Activated naive CD4-positive, alpha-beta T cell treated with anti-CD3 and anti-CD28 coated beads, Interleukin-2, amount 50 U/mL, for 72 hours (primary cell): Measurements from ENCODE around the gene HES4. TPM values are rescaled to one million over a fixed set of nuclear protein-coding genes. Genes with fewer than 3 reads are reported as not detected.
"Not testable (repeated sequence)": the region's sequence is repeated elsewhere in the genome, so short reads cannot be mapped to it uniquely, and the experiment has no call there.

ENCODE experiments used
- ATAC-seq, 2 donors: fragments of 150-1000 bp; cut with Tn5 transposase; 2 replicates each; pipeline ENCODE4 v1.10.0; 2021; ENCODE audit warnings: mild to moderate bottlenecking in 2 of 2, moderate library complexity in 2 of 2
- DNase-seq, 2 donors: peaks; one replicate each; pipeline ENCODE4 v3.0.0; 2021 to 2022; ENCODE audit warnings: low spot score in 2 of 2
- H3K27ac Mint-ChIP-seq, 2 donors: one replicate each; pipeline ENCODE4 v1.8.0; 2022; ENCODE audit warnings: mild to moderate bottlenecking in 2 of 2, mixed read lengths in 2 of 2
- H3K36me3 Mint-ChIP-seq, 2 donors: one replicate each; pipeline ENCODE4 v1.8.0; 2022; ENCODE audit warnings: mixed read lengths in 2 of 2
- H3K9me3 Mint-ChIP-seq, 2 donors: one replicate each; pipeline ENCODE4 v1.8.0; 2022; ENCODE audit warnings: mixed read lengths in 2 of 2
- total RNA-seq, 2 donors: library from RNA; stranded (reverse); gene quantifications; one replicate each; pipeline ENCODE4 v1.2.3, GENCODE V29; 2022

The HES4 gene
- total RNA-seq, 2 donors from 2014 or later: 3.2 to 4.4 TPM

GRCh38 chr1:995665-996633 is 3.9 kb downstream of the HES4 start:
- Mint-ChIP-seq H3K36me3 (peaks cover 0 to 15% of the 10 kb centered on the region in 2 donors), H3K9me3 (peaks cover 3 to 5% of the 10 kb centered on the region in 2 donors), H3K27ac (peak overlapping the region in 1 of 2 donors; percentile 68)
- ATAC-seq: no peak
- no peak for DNase-seq

DNA sequence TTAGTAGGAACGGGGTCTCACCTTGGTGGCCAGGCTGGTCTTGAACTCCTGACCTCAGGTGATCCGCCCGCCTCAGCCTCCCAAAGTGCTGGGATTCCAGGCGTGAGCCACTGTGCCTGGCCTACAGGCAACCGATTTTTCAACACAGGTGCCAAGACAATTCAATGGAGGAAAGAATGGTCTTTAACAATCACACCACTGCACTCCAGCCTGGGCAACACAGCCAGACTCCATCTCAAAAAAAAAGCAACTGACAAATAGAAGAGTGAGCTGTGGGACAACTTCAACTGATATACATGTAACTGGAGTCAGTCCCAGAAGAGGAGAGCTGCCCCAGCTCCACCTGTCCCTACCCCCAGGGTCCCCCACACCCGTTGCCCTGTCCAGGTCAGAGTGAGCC is 5.4 kb downstream of the HES4 start:
- peaks cover 0 to 15% of the 10 kb centered on the region in 2 donors for H3K36me3 Mint-ChIP-seq
- H3K27ac Mint-ChIP-seq, ATAC-seq, DNase-seq, H3K9me3 Mint-ChIP-seq: not testable (repeated sequence)

DNA sequence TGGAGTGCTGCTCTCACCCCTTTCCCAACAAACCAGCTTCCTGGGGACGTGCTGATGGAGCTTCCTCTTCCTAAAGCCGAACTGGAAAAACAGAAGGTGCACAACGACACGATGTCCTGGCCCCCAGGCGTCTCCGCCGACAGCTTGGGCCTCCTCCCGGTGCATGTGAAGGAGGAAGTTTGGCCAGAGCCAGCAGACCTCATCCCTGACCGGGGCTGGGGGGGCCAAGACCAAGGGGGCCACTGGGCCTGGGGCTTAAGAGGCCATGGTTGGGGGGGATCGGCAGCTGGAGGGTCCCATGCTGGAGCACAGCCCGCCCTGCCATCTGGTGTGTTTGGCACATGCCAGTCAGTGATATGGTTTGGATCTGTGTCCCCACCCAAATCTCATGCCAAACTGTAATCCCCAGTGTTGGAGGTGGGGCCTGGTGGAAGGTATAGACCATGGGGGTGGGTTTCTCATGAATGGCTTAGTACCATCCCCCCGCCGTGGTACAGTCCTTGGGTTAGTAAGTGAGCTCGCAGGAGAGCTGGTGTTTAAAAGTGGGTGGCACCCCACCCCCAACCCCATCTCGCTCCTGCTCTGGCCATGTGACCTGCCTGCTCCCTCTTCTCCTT is 6.4 kb downstream of the HES4 start:
- H3K27ac Mint-ChIP-seq: no peak overlapping the region
- ATAC-seq: no peak

GRCh38 chr1:992362-992761 is 7.5 kb downstream of the HES4 start:
- peaks cover 3 to 12% of the 10 kb centered on the region in 2 donors for H3K9me3 Mint-ChIP-seq
- peak overlapping the region; percentile 5 to 77 for H3K27ac Mint-ChIP-seq
- H3K36me3 Mint-ChIP-seq: peaks cover 0 to 25% of the 10 kb centered on the region in 2 donors
- DNase-seq (no peak), ATAC-seq (peak; percentile 65 to 83)

More for the DNA sequence above, 6.4 kb downstream of the HES4 start:
- no peak for DNase-seq
- H3K9me3 Mint-ChIP-seq: peaks cover 3 to 12% of the 10 kb centered on the region in 2 donors
- peaks cover 0 to 23% of the 10 kb centered on the region in 2 donors for H3K36me3 Mint-ChIP-seq

DNA sequence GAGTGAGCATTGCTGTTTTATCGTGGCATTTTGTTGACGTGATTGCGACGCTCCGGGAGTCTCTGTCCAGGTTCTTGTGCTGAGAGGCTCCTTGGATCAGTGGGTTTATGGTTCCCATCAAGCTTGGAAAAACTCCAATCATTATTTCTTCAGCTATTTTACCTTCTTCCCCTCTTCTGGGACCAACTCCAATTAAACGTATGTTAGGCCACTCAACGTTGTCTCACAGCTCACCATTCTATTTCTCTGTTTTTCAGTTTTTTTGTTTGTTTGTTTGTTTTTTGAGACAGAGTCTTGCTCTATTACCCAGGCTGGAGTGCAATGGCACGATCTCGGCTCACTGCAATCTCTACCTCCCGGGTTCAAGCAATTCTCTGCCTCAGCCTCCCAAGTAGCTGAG is 8.0 kb downstream of the HES4 start:
- Mint-ChIP-seq H3K9me3 (peaks cover 3 to 12% of the 10 kb centered on the region in 2 donors), H3K36me3 (peaks cover 0 to 25% of the 10 kb centered on the region in 2 donors), H3K27ac (peak overlapping the region; percentile 5 to 77)
- DNase-seq (no peak), ATAC-seq (no peak)

DNA sequence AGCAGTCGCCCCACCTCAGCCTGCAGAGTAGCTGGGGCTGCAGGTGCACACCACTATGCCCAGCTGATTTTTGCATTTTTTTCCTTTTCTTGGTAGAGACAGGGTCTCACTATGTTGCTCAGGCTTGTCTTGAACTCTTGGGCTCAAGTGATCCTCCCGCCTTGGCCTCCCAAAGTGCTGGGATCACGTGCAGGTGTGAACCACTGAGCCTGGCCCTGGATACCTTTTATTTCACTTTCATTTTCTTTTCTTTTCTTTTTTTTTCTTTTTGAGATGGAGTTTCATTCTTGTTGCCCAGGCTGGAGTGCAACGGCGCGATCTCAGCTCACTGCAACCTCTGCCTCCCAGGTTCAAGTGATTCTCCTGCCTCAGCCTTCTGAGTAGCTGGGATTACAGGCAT is 8.6 kb downstream of the HES4 start:
- H3K27ac Mint-ChIP-seq, ATAC-seq, DNase-seq: not testable (repeated sequence)
- peaks cover 0 to 25% of the 10 kb centered on the region in 2 donors for H3K36me3 Mint-ChIP-seq
- peaks cover 3 to 12% of the 10 kb centered on the region in 2 donors for H3K9me3 Mint-ChIP-seq

DNA sequence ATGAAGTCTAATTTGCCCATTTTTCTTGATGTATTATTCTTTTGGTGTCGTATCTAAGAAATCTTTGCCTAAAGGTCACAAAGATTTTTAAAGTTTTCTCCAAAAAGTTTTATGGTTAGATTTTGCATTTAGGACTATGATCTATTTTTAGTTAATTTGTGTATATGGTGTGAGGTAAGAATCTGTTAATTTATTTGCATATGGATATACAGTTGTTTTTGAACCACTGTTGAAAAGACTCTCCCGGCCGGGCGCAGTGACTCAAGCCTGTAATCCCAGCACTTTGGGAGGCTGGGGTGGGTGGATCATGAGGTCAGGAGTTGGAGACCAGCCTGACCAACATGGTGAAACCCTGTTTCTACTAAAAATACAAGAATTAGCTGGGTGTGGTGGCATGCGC is 11.8 kb downstream of the HES4 start:
- H3K36me3 Mint-ChIP-seq: peaks cover 0 to 25% of the 10 kb centered on the region in 2 donors
- not testable (repeated sequence) for ATAC-seq, DNase-seq
- peaks cover 3 to 12% of the 10 kb centered on the region in 2 donors for H3K9me3 Mint-ChIP-seq
- H3K27ac Mint-ChIP-seq: peak overlapping the region in 1 of 2 donors; percentile 1

GRCh38 chr1:985126-985525 is 14.8 kb downstream of the HES4 start:
- ATAC-seq (no peak), DNase-seq (no peak)
- H3K9me3 Mint-ChIP-seq: peaks cover 0 to 7% of the 10 kb centered on the region in 2 donors
- no peak overlapping the region for H3K27ac Mint-ChIP-seq
- peaks cover 0 to 10% of the 10 kb centered on the region in 2 donors for H3K36me3 Mint-ChIP-seq

- no peak overlapping the region for H3K27ac Mint-ChIP-seq
- H3K36me3 Mint-ChIP-seq: peaks cover 0 to 10% of the 10 kb centered on the region in 2 donors
- no peak for ATAC-seq
- peaks cover 0 to 7% of the 10 kb centered on the region in 2 donors for H3K9me3 Mint-ChIP-seq
- no peak for DNase-seq
Observed at GRCh38 chr1:984476-984814, 15.5 kb downstream of the HES4 start.

- H3K27ac Mint-ChIP-seq: no peak overlapping the region
- peaks cover 0 to 7% of the 10 kb centered on the region in 2 donors for H3K36me3 Mint-ChIP-seq
- H3K9me3 Mint-ChIP-seq: peaks cover 0 to 3% of the 10 kb centered on the region in 2 donors
- peak; percentile 82 to 86 for ATAC-seq
- DNase-seq: peak in 1 of 2 donors; percentile 73
Observed at GRCh38 chr1:983798-984475, 16.0 kb downstream of the HES4 start.

DNA sequence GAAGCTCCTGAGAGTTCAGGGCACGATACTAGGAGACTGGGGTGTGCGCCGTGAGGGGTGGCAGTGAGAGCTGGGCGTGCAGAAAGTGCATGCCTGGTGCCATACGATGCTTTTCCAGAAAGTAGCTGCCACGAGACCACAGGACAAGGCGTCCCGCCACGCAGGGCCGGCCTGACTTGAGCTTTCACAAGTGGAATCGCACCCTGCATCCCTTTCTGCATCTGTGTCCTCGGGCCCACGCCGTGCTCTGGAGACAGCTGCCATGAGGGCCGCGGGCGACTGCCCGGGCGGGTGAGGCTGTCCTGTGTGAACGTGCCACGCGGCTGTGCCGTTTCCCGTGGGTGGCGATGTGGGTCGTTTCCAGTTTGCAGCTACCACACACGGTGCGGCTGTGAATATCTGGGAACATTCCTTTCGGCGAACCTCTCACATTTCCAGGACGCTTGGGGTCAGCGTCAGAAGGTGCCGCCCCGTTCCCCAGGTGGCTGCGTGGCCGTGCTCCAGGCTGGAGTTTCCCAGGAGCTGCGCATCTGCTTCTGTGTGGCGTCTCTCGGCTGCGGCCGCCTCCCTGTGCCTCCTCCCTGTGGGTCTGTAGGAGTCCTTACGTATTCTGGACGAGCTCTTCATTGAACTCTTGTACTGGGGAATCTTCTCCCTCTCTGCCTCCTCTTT is 17.0 kb downstream of the HES4 start:
- no peaks in the 10 kb centered on the region for H3K36me3 Mint-ChIP-seq
- no peak overlapping the region for H3K27ac Mint-ChIP-seq
- DNase-seq: no peak
- no peaks in the 10 kb centered on the region for H3K9me3 Mint-ChIP-seq
- ATAC-seq: no peak

DNA sequence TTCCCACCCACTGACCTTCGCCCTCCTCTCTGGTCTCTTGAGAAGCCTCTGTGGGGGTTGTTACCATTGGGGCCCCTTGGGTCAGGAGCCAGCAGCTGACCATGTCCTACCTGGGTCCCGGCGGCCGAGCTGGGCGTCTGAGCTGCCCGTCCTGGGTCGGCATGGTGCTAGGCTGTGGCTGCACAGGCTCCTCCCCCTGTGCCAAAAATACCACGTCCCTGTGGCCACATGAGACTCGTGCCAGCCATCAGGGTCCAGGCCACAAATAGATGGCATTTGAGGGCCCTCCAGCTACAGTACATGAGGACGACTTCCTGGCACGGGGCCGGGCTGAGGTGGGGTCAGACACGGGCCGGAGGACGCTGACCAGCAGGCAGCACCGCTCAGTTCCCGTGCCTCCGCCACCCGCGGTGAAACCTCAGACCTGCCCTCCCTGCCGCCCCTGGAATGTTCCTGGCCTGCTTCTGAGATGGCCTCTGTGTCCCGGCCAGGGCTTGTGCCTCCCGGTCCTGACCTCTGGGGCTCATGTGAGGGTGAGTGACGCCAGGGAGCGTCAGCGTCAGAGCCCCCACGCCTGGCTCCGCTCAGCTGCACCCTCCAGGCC is 17.8 kb downstream of the HES4 start, which contains the start of gene PERM1:
Gene PERM1 (minus strand): TSS at position 139 of the 604 bp plus-strand sequence. CDS start 1,064 bp downstream, outside the sequence.
- Mint-ChIP-seq H3K36me3 (no peaks in the 10 kb centered on the region), H3K9me3 (no peaks in the 10 kb centered on the region), H3K27ac (peak within 1 kb of the TSS in 1 of 2 donors; percentile 29)
- DNase-seq: no peak
- ATAC-seq: no peak

- H3K9me3 Mint-ChIP-seq: no peaks in the 10 kb centered on the region
- ATAC-seq (no peak), DNase-seq (no peak)
- H3K36me3 Mint-ChIP-seq: no peaks in the 10 kb centered on the region
- H3K27ac Mint-ChIP-seq: peak overlapping the region in 1 of 2 donors; percentile 29
Observed at GRCh38 chr1:981491-981954, 18.4 kb downstream of the HES4 start.

DNA sequence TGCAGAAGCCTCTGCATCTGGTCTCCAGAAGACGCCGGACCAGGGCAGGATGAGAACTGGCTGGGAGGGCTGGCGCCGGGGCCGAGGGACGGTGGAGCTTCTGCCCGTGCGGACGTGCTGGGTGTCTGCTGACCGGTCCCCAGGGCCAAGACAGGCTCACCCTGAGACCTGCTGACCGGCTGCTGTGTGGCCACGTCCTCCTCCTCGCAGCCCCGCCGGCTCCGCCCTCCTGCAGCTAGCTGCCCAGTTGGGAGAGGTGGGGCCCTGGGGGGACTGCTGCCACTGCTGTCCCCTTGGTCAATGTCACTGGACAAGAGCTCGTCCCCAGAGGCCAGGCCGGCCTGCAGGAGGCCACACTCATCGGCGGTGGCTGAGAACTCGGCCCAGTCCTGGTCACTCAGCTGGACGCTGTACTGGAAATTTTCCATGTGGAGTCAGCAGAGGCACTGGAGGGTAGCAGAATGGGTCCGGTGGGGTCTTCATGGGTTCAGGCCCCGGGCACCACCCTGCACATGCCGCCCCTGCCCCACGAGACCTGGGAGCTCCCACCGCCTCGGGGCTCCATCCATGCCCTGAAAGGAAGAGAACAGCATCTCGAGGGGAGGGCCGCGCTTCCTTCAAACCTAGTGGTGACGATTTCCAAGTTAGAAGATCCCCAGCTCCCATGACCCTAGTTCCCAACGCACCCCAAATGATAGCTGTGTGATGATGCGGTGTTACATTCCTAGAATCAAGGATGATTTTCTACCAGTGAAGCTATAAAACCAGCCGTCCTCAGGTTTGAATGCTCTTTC is 19.1 kb downstream of the HES4 start:
- H3K36me3 Mint-ChIP-seq: no peaks in the 10 kb centered on the region
- peak in 1 of 2 donors; percentile 56 for DNase-seq
- H3K9me3 Mint-ChIP-seq: no peaks in the 10 kb centered on the region
- H3K27ac Mint-ChIP-seq: peak overlapping the region in 1 of 2 donors; percentile 29
- ATAC-seq: no peak

GRCh38 chr1:980137-980571 is 19.7 kb downstream of the HES4 start:
- ATAC-seq: no peak
- Mint-ChIP-seq H3K27ac (no peak overlapping the region), H3K9me3 (no peaks in the 10 kb centered on the region), H3K36me3 (no peaks in the 10 kb centered on the region)
- DNase-seq: no peak
